ENCODE measurements around the gene ETV3. TPM values are rescaled to one million over a fixed set of nuclear protein-coding genes. Genes with fewer than 3 reads are reported as not detected.
"Not testable (repeated sequence)": the region's sequence is repeated elsewhere in the genome, so short reads cannot be mapped to it uniquely, and the experiment has no call there.

Gene ETV3
- polyA plus RNA-seq, 3 donors, result 25.5 to 28.2 (median 27.2) TPM

DNA sequence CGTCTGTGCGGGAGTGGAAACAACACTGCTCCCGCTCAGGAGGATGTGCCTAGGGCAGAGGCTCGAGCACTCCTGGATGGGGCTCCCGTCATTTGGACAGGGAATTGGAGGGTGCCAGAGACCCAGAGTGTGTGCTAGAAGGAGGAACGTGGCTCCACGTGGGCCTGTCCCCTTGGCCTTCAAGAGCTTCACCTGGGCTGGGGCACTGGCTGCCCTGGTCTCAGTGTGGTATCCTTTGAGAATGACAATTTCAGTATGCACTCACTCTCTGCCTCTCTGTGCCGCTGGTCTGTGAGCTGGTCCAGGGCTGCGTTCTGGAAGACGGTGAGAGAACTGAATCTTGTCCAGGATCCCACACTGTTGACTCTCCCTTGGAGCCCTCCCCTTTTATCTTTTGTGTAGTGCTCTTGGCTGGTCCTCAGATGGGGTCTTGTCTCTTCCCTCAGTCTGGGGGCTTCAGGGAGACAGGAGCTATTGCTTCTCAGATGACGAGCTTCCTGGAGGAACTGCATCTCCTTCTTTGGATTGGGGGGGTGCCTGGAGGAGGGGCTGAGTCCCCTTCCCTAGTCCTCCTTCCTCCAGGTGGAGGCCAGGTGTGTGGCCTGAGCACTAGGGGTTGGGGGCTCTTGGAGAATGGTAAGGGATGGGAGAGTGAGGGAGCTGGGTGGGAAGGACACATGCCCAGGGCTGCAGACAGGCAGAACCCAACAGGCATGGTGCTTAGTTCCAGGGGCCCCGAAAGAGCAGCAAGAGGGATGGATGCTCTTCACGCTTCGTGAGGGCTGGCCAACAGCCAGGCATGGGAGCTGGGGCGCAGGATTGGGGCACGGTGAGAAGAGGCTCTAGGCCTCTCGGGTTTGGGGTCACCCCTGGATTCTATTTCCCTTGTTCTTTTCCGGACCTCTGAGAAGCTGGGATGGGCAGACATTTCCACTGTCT is 23.7 kb downstream of the ETV3 start:
- no peak for DNase-seq

DNA sequence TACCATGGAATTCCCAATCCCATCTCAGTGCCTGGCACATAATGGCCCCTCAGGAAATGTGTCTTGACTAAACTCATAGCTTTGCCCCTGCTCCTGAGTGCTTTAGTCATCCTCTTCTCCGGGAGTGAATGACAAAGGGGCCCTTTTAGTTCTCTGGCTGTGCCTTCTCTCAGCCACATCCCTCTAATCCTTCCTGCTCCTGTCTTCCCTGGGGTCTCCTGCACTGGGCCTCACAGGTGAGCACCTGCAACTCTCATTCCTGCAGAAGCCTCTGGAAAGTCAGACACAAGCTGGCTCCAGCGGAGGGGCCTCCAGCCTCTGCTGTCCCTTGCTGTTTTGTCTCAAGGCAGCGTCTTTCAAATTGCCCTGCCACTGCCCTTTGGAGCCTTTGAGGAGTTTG is 24.6 kb downstream of the ETV3 start:
- no peak for DNase-seq

DNA sequence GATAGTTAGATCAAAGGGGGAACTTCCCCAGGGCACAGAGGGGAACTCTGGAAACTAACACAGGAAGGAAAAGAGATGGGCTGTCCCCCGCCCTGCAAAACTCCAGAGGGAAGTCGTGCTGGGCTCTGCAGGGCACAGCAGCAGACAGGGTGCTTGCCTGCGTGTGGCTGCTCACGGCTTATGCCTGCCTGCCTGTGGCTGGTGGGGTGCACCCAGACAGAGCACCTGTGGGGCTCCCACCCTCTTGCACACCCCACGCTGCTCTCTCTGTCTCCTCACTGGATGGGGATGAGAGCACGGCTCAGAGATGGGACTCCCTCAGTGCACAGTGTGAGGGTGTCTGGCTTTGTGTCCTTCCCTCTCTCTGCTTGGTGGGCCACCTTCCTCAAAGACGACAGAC is 25.1 kb downstream of the ETV3 start:
- no peak for DNase-seq

GRCh38 chr1:157112186-157112867 is 25.9 kb downstream of the ETV3 start:
- DNase-seq, result no peak

- no peak for DNase-seq
Observed at GRCh38 chr1:157111396-157112165, 26.6 kb downstream of the ETV3 start.

GRCh38 chr1:157110686-157111085 is 27.5 kb downstream of the ETV3 start:
- no peak for DNase-seq

- DNase-seq, result no peak
Observed at GRCh38 chr1:157110003-157110402, 28.2 kb downstream of the ETV3 start.

DNA sequence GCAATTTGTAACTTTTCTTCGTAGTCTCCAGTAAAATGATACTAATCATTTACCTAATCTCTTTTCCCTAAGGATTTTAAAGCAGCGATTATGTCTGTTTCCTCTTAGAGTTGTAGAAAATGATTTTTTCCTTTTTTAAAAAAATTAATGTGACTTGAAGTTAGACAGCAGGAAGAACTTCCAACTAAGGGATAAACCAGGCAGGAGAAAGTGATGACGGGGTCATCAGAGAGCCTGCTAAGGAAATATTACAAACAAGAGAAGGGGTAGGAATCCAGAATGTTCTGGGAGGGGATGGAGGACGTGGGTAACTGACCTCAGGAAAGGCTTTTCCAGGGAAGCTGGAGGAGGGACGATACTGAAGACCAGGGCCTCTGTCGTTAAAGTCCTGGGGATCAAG is 29.7 kb downstream of the ETV3 start:
- DNase-seq, result no peak

GRCh38 chr1:157107702-157108101 is 30.5 kb downstream of the ETV3 start:
- DNase-seq, result no peak

- DNase-seq, result no peak
Observed at GRCh38 chr1:157106813-157107189, 31.4 kb downstream of the ETV3 start.

- DNase-seq, result no peak
Observed at GRCh38 chr1:157105988-157106812, 32.0 kb downstream of the ETV3 start.

DNA sequence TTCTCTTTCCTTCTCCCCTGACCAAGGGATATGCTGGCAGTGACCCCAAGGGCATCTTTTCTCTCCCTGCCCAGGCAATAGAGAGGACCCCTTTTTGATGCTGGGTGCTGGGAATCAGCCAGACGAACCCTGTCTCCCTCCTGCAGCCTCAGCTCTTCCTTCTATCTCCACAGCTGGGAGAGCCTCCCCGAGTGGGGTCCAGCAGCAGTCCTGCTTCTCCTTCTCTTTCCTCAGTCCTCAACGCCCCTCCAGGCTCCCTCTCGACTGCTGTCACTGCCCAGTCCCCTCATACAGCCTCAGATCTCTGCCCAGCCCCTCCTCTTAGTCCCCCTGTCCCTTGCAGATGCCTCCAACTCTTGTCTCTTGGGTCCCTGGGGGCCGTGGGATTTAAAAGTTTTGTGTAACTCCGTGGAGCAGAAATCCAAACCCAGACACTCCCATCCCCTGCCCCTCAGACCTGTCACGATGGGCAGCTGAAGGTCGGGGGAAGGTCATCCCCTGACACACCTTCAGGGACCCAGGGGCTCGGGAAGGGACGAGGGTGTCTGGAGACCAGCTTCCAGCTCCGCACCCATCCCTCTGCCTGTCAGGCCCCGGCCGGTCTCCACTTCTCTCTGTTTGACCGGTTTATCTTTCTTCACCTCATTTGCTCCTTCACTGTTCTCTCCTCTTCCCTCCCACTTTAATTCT is 32.8 kb downstream of the ETV3 start:
- DNase-seq, result no peak

DNA sequence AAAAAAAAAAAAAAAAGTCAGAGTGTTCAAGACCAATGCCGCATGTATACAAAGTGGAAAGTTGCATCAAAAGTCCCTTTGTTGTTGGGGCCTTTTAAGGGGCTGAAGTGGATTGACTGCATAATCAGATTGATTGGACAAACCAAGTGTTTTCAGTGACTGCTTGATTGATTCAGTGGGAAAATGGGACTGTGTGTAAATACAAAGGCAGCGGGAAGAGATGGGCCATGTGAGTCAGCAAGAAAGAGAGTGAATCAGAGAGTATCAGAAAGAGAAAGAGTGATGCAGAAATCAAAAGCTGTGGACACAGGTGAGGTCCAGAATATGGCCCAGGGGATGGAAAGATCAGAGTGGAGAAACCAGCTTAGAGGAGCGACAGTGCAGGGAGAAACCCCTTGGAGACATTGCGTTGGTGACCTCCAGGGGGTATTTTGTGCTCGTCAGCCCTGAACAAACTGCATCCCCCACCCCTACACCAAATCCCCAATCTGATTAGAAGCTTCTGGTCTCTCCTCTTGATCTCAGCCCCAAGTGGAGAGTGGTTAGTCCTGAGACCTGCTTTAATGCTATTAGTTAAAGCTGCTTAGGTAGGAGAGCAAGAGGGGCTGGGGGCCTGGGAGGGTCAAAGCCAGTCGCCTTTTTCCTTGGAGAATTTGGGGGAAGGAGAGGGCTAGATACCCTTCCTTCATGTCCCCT is 33.4 kb downstream of the ETV3 start:
- no peak for DNase-seq

DNA sequence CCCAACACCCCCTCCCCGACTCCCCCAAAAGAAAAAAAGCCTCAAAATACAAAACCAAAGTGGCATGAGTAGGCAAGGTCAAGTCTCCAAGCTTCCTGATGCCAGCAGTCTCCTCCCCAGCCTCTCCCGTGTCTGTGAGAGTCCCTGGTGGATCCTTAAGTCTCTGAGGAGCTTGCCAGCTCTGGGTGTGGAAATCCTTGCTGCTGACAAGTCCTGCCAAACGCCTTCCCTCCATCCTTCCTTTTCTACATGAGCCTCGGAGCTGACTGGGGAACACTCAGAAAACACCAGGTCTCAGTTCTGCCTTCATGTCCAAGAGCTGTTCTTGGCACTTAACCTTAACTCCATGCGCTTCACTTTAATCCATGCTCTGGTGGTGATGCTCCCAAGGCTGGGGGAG is 34.9 kb downstream of the ETV3 start:
- DNase-seq, result no peak

GRCh38 chr1:157101149-157101548 is 37.0 kb downstream of the ETV3 start:
- no peak for DNase-seq

DNA sequence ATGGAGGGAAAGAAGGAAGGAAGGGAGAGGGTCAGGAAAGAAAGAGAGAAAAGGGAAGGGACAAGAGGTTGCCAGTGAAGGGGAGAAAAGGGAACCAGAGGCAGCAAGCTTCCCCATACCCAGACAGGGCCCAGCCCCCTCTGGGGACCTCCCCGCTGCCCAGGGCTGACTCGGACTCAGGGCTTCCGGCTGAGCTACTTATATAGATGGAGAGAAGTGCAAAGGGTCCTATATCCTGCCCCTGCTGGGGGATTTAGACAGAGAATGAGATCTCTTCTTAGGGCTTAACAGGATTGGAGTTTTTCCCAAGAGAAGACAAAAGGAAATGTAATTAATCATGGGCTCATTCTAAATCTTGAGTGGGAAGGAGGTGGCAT is 38.6 kb downstream of the ETV3 start, which contains the start of gene ETV3L:
Gene ETV3L (minus strand): TSS at position 176 of the 377 bp plus-strand sequence. CDS start 285 bp downstream, outside the sequence.
- no peak for DNase-seq

DNA sequence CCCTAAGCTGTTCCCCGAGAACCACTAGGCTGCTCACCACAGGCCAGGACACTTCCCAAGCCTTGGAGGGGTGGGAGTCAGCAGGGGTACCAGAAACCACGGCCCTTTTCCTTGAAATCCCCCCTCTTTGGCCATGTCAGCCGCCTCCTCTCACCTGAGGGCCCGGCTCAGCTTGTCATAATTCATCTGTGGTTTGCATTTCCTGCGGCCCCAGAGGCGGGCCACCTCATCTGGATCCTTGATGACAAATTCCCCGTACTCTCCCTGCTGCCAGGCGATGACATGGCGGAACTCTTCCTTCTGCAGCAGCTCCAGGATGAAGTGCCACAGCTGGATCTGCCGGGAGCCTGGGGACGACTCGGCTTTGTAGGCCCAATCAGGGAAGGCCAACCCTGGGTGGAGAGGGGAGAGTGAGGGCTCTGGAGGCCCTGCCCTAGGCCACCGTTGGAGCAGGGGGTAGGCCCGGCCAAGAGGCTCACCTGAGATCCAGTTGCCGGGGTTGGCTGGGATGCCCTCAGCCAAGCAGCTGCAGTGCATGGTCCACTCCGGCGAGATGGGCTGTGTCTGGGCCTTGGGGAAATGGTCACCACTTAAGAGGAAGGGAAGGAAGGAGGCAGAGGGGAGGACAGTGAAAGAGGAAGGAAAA is 39.1 kb downstream of the ETV3 start:
- not testable (repeated sequence) for DNase-seq

GRCh38 chr1:157098519-157098918 is 39.7 kb downstream of the ETV3 start:
- no peak for DNase-seq

DNA sequence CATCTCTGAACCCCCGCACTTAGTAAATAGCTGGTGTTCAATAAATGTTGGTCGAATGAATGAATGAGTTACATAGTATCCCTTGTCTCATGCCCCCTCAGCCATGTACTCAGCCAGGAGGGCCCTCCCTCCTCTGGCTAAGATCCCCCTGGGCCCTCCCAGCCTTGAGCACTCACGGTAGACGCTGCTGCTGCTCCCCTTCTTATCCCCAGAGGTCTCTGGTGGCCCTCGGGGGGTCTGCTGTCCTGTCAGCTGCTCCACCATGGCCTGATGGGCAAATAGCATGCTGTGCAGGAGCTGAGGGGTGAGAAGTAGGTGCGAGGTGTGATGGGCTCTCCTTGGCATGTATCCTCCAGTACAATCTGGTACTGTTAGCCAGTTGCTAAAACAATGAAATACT is 40.5 kb downstream of the ETV3 start:
- no peak for DNase-seq

GRCh38 chr1:157096881-157097280 is 41.3 kb downstream of the ETV3 start:
- no peak for DNase-seq

Data from renal pelvis (tissue), 4 donors.